HG03354 (cell line): ENCODE measurements around the gene CPN2.

Experiments used
- ATAC-seq: cut with Tn5 transposase; IDR thresholded peaks from one replicate; pipeline ENCODE4 v1.9.1; 2021; ENCODE audit warnings: mild to moderate bottlenecking; ENCODE audit not compliant: unreplicated experiment, poor library complexity, severe bottlenecking

CPN2 gene

DNA sequence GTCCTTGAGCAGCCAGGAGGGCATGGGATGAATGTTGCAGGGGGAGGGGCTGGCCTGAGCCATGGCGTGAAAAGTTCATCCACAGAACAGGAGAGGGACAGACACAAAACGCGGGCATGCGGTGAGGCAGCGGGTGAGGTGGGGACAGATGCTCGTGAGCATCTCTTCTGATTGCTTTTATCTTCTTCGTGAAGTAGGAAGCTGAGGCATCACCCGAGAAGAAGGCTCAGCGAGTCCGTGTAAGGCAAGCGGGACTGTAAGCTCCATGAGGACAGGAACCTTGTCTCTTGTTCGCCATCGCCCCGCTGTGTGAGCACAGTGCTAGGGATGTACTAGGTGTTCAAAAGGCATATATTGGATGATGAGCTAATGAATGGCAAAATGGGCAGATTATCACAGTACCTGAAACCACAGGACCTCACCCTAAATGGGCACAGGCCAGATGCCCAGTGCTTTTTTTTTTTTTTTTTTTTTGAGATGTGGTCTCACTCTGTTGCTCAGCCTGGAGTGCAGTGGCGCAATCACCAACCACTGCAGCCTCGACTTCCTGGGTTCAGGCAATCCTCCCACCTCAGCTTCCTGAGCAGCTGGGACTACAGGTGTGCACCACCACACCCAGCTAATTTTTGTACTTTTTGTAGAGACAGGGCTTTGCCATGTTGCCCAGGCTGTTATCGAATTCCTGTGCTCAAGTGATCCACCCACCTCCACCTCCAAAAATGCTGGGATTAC is 46.8 kb downstream of the CPN2 start:
- ATAC-seq: no peak

- ATAC-seq: no peak
Observed at GRCh38 chr3:194303749-194304148, 47.4 kb downstream of the CPN2 start.

- no peak for ATAC-seq
Observed at GRCh38 chr3:194301730-194302129, 49.4 kb downstream of the CPN2 start.

DNA sequence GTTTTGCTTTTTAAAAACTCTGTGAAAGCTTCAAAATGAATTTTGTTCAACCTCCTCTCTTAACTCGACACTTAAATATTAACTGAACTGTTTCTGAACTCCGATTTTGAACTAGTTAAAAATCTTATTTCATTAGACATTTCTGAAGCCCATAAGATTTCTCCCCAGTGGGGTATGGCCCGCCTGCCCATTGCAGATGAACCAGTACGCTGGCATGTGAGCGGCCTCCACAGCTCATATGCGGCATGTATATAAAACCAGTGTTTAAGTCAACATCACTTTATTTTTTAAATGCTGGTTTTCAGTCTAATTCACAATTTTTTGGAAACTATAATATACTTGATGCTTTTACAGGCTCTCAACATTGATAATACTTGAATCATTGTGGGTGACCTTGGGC is 50.2 kb downstream of the CPN2 start:
- ATAC-seq: no peak

GRCh38 chr3:194300382-194300758 is 50.8 kb downstream of the CPN2 start:
- no peak for ATAC-seq

DNA sequence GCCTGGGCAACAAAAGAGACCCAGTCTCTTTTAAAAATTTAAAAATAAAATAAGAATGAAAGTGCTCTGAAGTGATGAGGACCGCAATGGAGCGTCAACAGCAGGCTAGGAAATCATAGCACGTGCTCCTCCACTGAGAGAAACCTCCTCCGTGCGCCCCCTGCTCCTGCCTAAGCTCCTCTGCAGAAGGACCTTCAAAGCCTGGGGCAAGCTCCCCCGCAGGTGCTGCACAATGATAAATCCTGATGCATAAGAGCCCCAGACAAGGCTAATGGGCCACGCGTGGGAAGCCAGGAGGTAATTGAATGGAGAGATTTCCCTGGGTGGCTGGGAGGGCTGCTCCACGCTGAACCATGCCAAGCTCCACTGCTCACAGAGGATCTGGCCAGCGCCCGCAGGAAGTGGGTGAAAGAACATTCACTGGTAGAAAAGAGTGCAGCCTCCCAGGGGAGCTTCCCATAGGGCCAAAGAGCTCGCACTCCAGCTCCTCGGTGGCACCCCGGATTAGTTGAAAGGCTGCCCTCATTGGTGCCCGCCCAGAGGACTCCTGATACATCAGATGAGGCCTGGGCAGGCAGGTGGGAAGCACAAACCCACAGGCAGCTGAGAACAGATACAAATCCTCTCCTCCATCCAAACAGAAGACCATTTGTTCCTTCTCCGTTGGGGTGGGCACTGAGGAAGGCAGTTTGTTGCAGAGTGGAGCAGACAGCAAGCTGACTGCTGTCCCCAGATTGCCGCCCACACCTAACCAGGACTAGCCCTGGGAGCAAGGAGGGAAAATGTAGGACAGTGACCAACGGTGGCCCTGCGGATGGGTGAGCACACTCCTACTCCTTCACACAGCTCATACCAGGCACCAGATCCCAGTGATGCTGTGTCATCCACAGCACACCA is 52.5 kb downstream of the CPN2 start:
- no peak for ATAC-seq

- ATAC-seq: no peak
Observed at GRCh38 chr3:194296454-194297263, 54.5 kb downstream of the CPN2 start.

GRCh38 chr3:194294895-194295214 is 56.3 kb downstream of the CPN2 start:
- no peak for ATAC-seq

GRCh38 chr3:194294199-194294894 is 56.8 kb downstream of the CPN2 start:
- ATAC-seq: no peak

GRCh38 chr3:194293546-194294198 is 57.5 kb downstream of the CPN2 start:
- ATAC-seq: no peak

DNA sequence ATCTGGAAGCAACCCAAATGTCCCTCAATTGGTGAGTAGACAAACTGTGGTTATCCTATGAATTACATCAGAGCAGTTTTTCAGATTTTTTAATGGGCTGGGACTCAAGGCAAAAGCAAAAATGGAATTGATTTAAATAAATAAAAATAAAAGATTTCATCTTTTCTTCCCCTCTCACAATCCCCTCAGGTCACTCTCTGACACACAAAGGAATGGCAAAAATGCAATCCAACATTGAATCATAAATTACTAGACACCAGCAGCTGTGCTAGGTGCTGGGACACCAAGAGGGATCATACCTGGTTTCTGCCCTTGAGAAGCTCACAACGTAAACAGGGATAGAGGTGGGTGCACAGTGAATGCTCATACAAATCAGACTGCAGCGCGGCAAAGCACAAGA is 58.8 kb downstream of the CPN2 start:
- no peak for ATAC-seq
